ENCODE results near the gene BIRC5. TPM values are rescaled to one million over a fixed set of nuclear protein-coding genes. Genes with fewer than 3 reads are reported as not detected.

BIRC5 gene
- total RNA-seq, 3 donors from 2014 or later (not counting 1 experiment from before 2014, with no cell fraction given) = 0.73 to 1.9 (median 1.2) TPM

- H3K4me3 ChIP-seq (ENCODE audit: low read length) = no peak overlapping the region
- no peak overlapping the region for H3K4me3 Mint-ChIP-seq
- H3K4me1 ChIP-seq (ENCODE audit: control insufficient read depth, insufficient read depth, low read length) = peaks cover 9% of the 10 kb centered on the region
- H3K36me3 Mint-ChIP-seq = no peaks in the 10 kb centered on the region
- no peak overlapping the region for H3K27ac ChIP-seq (ENCODE audit: low read length)
- H3K27me3 Mint-ChIP-seq (ENCODE audit: low read depth in 2 of 2) = no peaks in the 10 kb centered on the region
- H3K36me3 ChIP-seq (ENCODE audit: control insufficient read depth, insufficient read depth, low read length) = no peaks in the 10 kb centered on the region
- no peaks in the 10 kb centered on the region for H3K9me3 ChIP-seq (ENCODE audit: control insufficient read depth, insufficient read depth, low read length)
- H3K4me1 Mint-ChIP-seq = peaks cover 0 to 9% of the 10 kb centered on the region in 2 donors
- H3K27me3 ChIP-seq (ENCODE audit: control insufficient read depth, insufficient read depth, low read length) = no peaks in the 10 kb centered on the region
- DNase-seq = no peak
- H3K27ac Mint-ChIP-seq = no peak overlapping the region
- TF ChIP-seq, protein P1, sequence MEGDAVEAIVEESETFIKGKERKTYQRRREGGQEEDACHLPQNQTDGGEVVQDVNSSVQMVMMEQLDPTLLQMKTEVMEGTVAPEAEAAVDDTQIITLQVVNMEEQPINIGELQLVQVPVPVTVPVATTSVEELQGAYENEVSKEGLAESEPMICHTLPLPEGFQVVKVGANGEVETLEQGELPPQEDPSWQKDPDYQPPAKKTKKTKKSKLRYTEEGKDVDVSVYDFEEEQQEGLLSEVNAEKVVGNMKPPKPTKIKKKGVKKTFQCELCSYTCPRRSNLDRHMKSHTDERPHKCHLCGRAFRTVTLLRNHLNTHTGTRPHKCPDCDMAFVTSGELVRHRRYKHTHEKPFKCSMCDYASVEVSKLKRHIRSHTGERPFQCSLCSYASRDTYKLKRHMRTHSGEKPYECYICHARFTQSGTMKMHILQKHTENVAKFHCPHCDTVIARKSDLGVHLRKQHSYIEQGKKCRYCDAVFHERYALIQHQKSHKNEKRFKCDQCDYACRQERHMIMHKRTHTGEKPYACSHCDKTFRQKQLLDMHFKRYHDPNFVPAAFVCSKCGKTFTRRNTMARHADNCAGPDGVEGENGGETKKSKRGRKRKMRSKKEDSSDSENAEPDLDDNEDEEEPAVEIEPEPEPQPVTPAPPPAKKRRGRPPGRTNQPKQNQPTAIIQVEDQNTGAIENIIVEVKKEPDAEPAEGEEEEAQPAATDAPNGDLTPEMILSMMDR (IDR thresholded peaks at IDR 0.05) = no peak
- intact Hi-C loops (cut with micrococcal nuclease) = no loop called here
- no peaks in the 10 kb centered on the region for H3K9me3 Mint-ChIP-seq
- 93% methylated on average over 11 of the region's 11 CpGs for WGBS (ENCODE audit: insufficient coverage)
- no peak for ATAC-seq
Measured at GRCh38 chr17:78211032-78211431, 3.0 kb upstream of the BIRC5 start.

DNA sequence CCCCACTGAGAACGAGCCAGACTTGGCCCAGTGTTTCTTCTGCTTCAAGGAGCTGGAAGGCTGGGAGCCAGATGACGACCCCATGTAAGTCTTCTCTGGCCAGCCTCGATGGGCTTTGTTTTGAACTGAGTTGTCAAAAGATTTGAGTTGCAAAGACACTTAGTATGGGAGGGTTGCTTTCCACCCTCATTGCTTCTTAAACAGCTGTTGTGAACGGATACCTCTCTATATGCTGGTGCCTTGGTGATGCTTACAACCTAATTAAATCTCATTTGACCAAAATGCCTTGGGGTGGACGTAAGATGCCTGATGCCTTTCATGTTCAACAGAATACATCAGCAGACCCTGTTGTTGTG, 631 bp downstream of the BIRC5 start:
- Histone ChIP-seq H3K27me3 (ENCODE audit: control insufficient read depth, insufficient read depth, low read length) (no peaks in the 10 kb centered on the region), H3K4me1 (ENCODE audit: control insufficient read depth, insufficient read depth, low read length) (peaks cover 9% of the 10 kb centered on the region), H3K27ac (ENCODE audit: low read length) (no peak overlapping the region), H3K4me3 (ENCODE audit: low read length) (no peak overlapping the region), H3K36me3 (ENCODE audit: control insufficient read depth, insufficient read depth, low read length) (no peaks in the 10 kb centered on the region), H3K9me3 (ENCODE audit: control insufficient read depth, insufficient read depth, low read length) (no peaks in the 10 kb centered on the region)
- no peak for DNase-seq
- H3K4me1 Mint-ChIP-seq = peaks cover 0 to 9% of the 10 kb centered on the region in 2 donors
- no peaks in the 10 kb centered on the region for H3K27me3 Mint-ChIP-seq (ENCODE audit: low read depth in 2 of 2)
- ATAC-seq = no peak
- H3K9me3 Mint-ChIP-seq = no peaks in the 10 kb centered on the region
- intact Hi-C loops (cut with micrococcal nuclease) = loop anchor here (1.0 kb wide), 2 partner anchors 40 to 74 kb away; no protein-coding TSS in a partner anchor
- no peak overlapping the region for H3K27ac Mint-ChIP-seq
- TF ChIP-seq, protein P1 (IDR thresholded peaks at IDR 0.05) = no peak
- WGBS (ENCODE audit: insufficient coverage) = 33% methylated on average over 5 of the region's 5 CpGs
- H3K36me3 Mint-ChIP-seq = no peaks in the 10 kb centered on the region
- peak overlapping the region; percentile 76 for H3K4me3 Mint-ChIP-seq

DNA sequence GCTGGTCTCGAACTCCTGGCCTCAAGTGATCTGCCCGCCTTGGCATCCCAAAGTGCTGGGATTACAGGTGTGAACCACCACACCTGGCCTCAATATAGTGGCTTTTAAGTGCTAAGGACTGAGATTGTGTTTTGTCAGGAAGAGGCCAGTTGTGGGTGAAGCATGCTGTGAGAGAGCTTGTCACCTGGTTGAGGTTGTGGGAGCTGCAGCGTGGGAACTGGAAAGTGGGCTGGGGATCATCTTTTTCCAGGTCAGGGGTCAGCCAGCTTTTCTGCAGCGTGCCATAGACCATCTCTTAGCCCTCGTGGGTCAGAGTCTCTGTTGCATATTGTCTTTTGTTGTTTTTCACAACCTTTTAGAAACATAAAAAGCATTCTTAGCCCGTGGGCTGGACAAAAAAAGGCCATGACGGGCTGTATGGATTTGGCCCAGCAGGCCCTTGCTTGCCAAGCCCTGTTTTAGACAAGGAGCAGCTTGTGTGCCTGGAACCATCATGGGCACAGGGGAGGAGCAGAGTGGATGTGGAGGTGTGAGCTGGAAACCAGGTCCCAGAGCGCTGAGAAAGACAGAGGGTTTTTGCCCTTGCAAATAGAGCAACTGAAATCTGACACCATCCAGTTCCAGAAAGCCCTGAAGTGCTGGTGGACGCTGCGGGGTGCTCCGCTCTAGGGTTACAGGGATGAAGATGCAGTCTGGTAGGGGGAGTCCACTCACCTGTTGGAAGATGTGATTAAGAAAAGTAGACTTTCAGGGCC, 5.5 kb downstream of the BIRC5 start:
- TF ChIP-seq, protein P1 (IDR thresholded peaks at IDR 0.05) = no peak
- DNase-seq (no peak), ATAC-seq (no peak)
- no peaks in the 10 kb centered on the region for H3K36me3 ChIP-seq (ENCODE audit: control insufficient read depth, insufficient read depth, low read length)
- H3K9me3 Mint-ChIP-seq = no peaks in the 10 kb centered on the region
- intact Hi-C loops (cut with micrococcal nuclease) = no loop called here
- H3K27ac Mint-ChIP-seq = no peak overlapping the region
- no peaks in the 10 kb centered on the region for H3K36me3 Mint-ChIP-seq
- H3K4me3 Mint-ChIP-seq = no peak overlapping the region
- peaks cover 0 to 2% of the 10 kb centered on the region in 2 donors for H3K4me1 Mint-ChIP-seq
- H3K9me3 ChIP-seq (ENCODE audit: control insufficient read depth, insufficient read depth, low read length) = no peaks in the 10 kb centered on the region
- H3K4me1 ChIP-seq (ENCODE audit: control insufficient read depth, insufficient read depth, low read length) = peaks cover 1% of the 10 kb centered on the region
- no peaks in the 10 kb centered on the region for H3K27me3 ChIP-seq (ENCODE audit: control insufficient read depth, insufficient read depth, low read length)
- WGBS (ENCODE audit: insufficient coverage) = 99% methylated on average over 11 of the region's 11 CpGs
- no peaks in the 10 kb centered on the region for H3K27me3 Mint-ChIP-seq (ENCODE audit: low read depth in 2 of 2)
- no peak overlapping the region for H3K4me3 ChIP-seq (ENCODE audit: low read length)
- H3K27ac ChIP-seq (ENCODE audit: low read length) = no peak overlapping the region

GRCh38 chr17:78223061-78223460, 9.0 kb downstream of the BIRC5 start:
- H3K9me3 ChIP-seq (ENCODE audit: control insufficient read depth, insufficient read depth, low read length) = no peaks in the 10 kb centered on the region
- Mint-ChIP-seq H3K27me3 (ENCODE audit: low read depth in 2 of 2) (peaks cover 3 to 7% of the 10 kb centered on the region in 2 donors), H3K36me3 (no peaks in the 10 kb centered on the region), H3K4me1 (peaks cover 0 to 4% of the 10 kb centered on the region in 2 donors), H3K27ac (no peak overlapping the region), H3K9me3 (no peaks in the 10 kb centered on the region), H3K4me3 (no peak overlapping the region)
- ATAC-seq (no peak), DNase-seq (no peak)
- no peaks in the 10 kb centered on the region for H3K27me3 ChIP-seq (ENCODE audit: control insufficient read depth, insufficient read depth, low read length)
- no peak overlapping the region for H3K4me3 ChIP-seq (ENCODE audit: low read length)
- intact Hi-C loops (cut with micrococcal nuclease) = no loop called here
- no peaks in the 10 kb centered on the region for H3K4me1 ChIP-seq (ENCODE audit: control insufficient read depth, insufficient read depth, low read length)
- 74% methylated on average over 4 of the region's 4 CpGs for WGBS (ENCODE audit: insufficient coverage)
- H3K36me3 ChIP-seq (ENCODE audit: control insufficient read depth, insufficient read depth, low read length) = no peaks in the 10 kb centered on the region
- H3K27ac ChIP-seq (ENCODE audit: low read length) = no peak overlapping the region
- TF ChIP-seq, protein P1 (IDR thresholded peaks at IDR 0.05) = no peak
